Measurements from ENCODE around the gene LILRA1.
"Not testable (repeated sequence)": the region's sequence is repeated elsewhere in the genome, so short reads cannot be mapped to it uniquely, and the experiment has no call there.

The LILRA1 gene

GRCh38 chr19:54624234-54624633 lies 30.8 kb downstream of the LILRA1 start:
- DNase-seq (ENCODE audit: low read depth in 1 of 2, low spot score in 1 of 2) = not testable (repeated sequence)

- not testable (repeated sequence) for DNase-seq (ENCODE audit: low read depth in 1 of 2, low spot score in 1 of 2)
These were observed 31.7 kb downstream of the LILRA1 start for GRCh38 chr19:54624934-54625730.

- DNase-seq (ENCODE audit: low read depth in 1 of 2, low spot score in 1 of 2) = no peak
These were observed 33.3 kb downstream of the LILRA1 start for GRCh38 chr19:54626757-54627156.

DNA sequence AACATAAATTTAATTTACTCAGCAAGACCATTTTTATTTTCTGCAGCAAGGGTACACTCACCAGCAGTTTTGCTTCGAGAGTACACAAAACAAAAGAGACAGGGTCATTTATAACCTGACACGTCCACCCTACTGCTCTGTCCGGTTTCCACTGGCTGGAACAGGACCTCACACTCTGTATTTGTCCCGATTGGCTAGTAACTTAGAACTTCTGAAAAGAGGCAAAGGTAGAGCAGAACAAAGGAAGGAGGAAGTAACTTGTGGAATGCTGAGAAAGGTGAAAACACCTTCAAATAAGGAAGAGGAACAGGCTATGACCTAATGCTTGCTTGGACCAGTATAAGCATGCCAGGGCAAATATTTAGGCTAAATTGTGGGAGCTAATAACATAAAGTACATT lies 34.5 kb downstream of the LILRA1 start:
- DNase-seq (ENCODE audit: low read depth in 1 of 2, low spot score in 1 of 2) = not testable (repeated sequence)

DNA sequence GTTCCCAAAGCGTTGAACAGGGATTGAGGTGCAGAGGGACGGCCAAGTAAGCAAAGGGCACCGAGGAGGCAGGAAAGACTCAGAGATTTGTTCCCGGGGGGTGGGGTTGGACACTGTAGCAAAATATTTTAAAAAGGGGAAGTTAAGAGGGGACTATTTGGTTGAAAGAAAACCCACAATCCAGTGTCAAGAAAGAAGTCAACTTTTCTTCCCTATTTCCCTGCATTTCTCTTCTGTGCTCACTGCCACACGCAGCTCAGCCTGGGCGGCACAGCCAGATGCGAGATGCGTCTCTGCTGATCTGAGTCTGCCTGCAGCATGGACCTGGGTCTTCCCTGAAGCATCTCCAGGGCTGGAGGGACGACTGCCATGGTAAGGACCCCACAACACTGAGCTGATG lies 36.8 kb downstream of the LILRA1 start, which contains the start of gene LILRB1:
TSS of gene LILRB1 (plus strand) at position 223 of the 400 bp plus-strand sequence. CDS start 590 bp downstream, outside the sequence.
- DNase-seq (ENCODE audit: low read depth in 1 of 2, low spot score in 1 of 2) = not testable (repeated sequence)

DNA sequence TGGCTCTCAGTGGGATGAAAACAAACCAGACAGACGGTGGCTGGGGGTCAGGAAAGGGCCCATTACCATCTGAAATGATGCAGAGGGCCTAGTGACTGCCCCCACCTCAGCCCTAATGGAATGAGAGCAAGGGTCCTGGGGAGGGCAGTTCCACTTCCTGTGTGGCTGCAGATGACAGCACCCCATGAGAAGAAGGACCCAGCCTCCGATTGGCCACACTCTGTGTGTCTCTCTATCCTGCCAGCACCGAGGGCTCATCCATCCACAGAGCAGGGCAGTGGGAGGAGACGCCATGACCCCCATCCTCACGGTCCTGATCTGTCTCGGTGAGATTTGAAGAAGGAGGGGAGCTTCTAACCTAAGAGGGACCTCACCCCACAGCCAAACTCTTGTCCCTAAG lies 37.4 kb downstream of the LILRA1 start:
- no peak for DNase-seq (ENCODE audit: low read depth in 1 of 2, low spot score in 1 of 2)

- not testable (repeated sequence) for DNase-seq (ENCODE audit: low read depth in 1 of 2, low spot score in 1 of 2)
These were observed 38.3 kb downstream of the LILRA1 start for GRCh38 chr19:54631489-54632337.

GRCh38 chr19:54632517-54632916 lies 39.1 kb downstream of the LILRA1 start:
- not testable (repeated sequence) for DNase-seq (ENCODE audit: low read depth in 1 of 2, low spot score in 1 of 2)

GRCh38 chr19:54633401-54633800 lies 40.0 kb downstream of the LILRA1 start:
- DNase-seq (ENCODE audit: low read depth in 1 of 2, low spot score in 1 of 2) = no peak

- not testable (repeated sequence) for DNase-seq (ENCODE audit: low read depth in 1 of 2, low spot score in 1 of 2)
These were observed 42.6 kb downstream of the LILRA1 start for GRCh38 chr19:54636081-54636480.

- no peak for DNase-seq (ENCODE audit: low read depth in 1 of 2, low spot score in 1 of 2)
These were observed 45.3 kb downstream of the LILRA1 start for GRCh38 chr19:54638683-54639082.

DNA sequence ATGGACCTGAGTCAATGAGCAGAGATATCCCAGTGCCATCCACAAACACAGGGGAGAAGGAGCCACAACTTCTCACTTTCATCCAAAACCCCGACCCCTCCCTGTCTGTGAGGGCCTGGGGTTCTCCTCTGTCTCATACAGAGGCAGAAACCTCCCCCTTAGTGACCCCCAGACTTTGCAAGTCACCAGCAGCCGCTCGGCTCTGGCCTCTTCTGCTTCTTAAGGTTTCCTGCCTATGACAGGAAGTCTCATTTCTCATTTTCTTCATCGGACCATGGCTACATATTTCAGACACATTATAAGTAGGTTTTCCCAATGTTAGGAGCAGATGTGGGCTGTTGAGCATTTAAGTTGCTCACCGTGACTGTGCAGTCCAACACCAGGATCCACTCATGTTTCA lies 49.5 kb downstream of the LILRA1 start:
- DNase-seq (ENCODE audit: low read depth in 1 of 2, low spot score in 1 of 2) = not testable (repeated sequence)

- DNase-seq (ENCODE audit: low read depth in 1 of 2, low spot score in 1 of 2) = not testable (repeated sequence)
These were observed 50.2 kb downstream of the LILRA1 start for GRCh38 chr19:54643583-54643982.

DNA sequence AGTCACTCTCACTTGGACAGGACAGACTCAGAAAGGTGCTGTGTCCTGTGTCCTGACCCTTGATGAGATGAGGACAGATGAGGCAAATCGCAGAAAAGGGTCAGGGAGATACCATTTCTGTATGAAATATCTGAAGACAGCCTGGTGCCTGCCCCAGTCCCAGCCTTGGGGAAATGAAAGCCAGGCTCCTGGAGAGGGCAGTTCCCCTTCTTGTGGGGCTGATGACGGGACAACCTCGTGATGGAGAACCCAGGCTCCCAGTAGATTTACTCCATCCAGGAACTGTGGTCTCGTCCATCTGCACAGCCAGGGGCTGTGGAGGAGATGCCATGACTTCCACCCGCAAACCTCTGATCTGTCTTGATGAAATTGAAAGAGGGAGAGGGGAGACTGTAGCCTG lies 50.6 kb downstream of the LILRA1 start:
- DNase-seq (ENCODE audit: low read depth in 1 of 2, low spot score in 1 of 2) = no peak

GRCh38 chr19:54646331-54646841 lies 53.0 kb downstream of the LILRA1 start:
- no peak for DNase-seq (ENCODE audit: low read depth in 1 of 2, low spot score in 1 of 2)

GRCh38 chr19:54648129-54648528 lies 54.7 kb downstream of the LILRA1 start:
- DNase-seq (ENCODE audit: low read depth in 1 of 2, low spot score in 1 of 2) = no peak

DNA sequence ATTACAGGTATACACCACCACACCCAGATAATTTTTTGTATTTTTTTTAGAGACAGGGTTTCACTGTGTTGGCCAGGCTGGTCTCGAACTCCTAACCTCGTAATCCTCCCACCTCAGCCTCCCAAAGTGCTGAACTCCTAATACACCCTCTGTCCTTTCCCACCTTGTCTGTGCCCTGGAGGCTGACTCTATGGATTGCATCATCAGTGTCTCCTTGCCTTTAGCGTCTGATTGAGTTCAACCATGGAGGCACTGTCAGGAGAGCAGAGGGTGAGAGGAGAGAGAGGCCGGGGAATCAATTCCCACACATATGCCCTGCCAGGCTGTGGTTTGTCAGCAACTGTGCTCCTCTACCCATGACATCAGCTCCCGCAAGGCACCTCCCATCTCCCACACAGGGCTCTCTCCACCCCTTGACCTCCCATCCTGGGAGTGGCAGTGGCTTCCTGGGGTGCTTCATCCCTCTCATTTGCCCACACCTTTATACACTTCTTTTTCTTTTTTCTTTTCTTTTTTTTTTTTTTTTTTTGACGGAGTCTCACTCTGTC lies 56.8 kb downstream of the LILRA1 start:
- no peak for DNase-seq (ENCODE audit: low read depth in 1 of 2, low spot score in 1 of 2)
